ENCODE results near the gene RMC1.

Gene RMC1

Small RNA genes within 50 kb of the gene (small RNA-seq; reads per million reads assigned to genes)
- gene AC026634.1 (0 reads per million in 2 experiments), gene RF00019 (0 reads per million in 2 experiments)

All from SK-N-DZ (cell line).